ENCODE data around the gene WDR27.
A peak's percentile ranks its signal among the peaks of the same experiment; 100 is the strongest.
"Not testable (repeated sequence)": the region's sequence is repeated elsewhere in the genome, so short reads cannot be mapped to it uniquely, and the experiment has no call there.

Gene WDR27

GRCh38 chr6:169709293-169709692 is 7.5 kb upstream of the WDR27 start:
- ATAC-seq, result peak; percentile 17 to 41

- ATAC-seq, result no peak
Observed at GRCh38 chr6:169707772-169708171, 5.9 kb upstream of the WDR27 start.

- peak; percentile 2 to 3 for ATAC-seq
Observed at GRCh38 chr6:169702840-169703246, 1.0 kb upstream of the WDR27 start.

DNA sequence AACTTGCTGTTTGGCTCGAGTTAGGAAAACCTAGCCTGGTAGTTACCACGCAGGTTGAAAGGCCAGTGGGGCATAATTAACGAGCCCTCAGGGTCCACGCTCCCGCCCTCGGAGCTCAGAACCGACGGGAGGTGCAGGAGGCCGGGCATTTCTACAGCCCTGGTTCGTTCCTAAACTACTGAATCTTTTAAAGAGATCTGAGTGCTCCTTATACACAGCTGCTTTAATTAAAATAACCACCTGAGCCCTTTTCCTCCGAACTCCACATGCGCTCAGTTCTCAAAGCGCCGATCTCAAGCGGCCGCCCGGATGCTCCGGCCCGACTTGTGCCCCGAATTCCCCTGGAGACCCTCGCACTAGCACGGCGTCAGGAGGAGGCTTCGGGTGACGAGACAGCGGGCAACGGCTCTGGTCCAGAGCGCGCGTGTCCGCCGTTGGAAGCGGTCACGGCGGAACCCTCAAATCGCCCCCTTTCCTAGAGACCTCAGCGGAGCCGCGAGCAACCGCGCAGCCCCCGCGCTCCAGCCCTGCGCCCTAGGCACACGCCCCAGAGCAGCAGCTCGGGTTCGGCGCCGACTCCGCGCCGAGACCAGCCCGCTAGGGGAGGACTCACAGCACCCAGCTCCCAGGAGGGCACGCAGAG is 397 bp downstream of the WDR27 start:
- no peak for ATAC-seq

- no peak for ATAC-seq
Observed at GRCh38 chr6:169700296-169700695, 1.5 kb downstream of the WDR27 start.

DNA sequence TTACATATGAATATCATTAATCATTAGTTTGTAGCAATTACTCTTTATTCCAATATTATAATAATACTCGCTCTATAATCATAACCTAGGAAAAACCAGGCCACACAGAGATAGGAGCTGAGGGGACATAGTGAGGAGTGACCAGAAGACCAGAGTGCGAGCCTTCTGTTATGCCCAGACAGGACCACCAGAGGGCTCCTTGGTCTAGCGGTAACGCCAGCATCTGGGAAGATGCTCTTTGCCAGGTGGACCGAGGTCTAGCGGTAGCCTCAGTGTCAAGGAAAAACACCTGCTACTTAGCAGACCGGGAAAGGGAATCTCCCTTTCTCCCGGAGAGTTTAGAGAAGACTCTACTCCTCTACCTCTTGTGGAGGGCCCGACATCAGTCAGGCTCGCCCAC is 4.7 kb downstream of the WDR27 start:
- not testable (repeated sequence) for ATAC-seq

- no peak for ATAC-seq
Observed at GRCh38 chr6:169695131-169695530, 6.7 kb downstream of the WDR27 start.

- ATAC-seq, result no peak
Observed at GRCh38 chr6:169692516-169692915, 9.3 kb downstream of the WDR27 start.

DNA sequence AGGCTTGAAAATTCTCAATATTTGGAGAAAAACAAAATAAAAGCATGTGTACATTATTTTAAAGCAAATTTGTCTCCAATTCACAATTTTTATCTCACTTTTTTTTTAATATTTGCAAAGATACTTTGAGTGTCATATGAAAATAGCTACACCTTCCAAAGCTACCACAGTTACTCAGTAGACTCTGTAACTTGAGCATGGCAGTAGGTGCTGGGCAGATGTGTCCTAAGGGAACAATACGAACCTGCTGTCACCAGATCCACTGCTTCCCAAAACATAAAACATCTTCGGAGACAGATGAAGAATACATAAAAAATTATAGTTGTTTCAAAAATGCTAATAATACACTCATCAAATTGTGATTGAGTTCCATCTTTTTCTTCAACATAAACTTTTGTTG is 10.6 kb downstream of the WDR27 start:
- ATAC-seq, result no peak

GRCh38 chr6:169689287-169689686 is 12.5 kb downstream of the WDR27 start:
- ATAC-seq, result no peak

- no peak for ATAC-seq
Observed at GRCh38 chr6:169685860-169686259, 16.0 kb downstream of the WDR27 start.

- ATAC-seq, result no peak
Observed at GRCh38 chr6:169684056-169684455, 17.8 kb downstream of the WDR27 start.

DNA sequence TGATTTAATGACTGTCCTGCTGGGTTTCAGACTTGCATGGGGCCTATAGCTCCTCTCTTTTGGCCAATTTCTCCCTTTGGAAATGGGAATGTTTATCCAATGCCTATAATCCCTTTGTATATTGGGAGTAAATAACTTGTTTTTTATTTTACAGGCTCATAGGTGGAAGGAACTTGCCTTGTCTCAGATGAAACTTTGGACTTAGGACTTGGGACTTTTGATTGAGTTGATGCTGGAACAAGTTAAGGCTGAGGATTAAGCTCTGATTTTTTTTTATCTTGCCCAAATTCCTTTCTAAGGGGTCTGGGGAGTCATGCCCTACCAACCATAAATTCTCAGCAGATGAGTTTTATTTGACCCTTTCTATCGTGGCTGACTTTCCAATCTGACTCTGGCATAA is 23.5 kb downstream of the WDR27 start:
- ATAC-seq, result no peak

DNA sequence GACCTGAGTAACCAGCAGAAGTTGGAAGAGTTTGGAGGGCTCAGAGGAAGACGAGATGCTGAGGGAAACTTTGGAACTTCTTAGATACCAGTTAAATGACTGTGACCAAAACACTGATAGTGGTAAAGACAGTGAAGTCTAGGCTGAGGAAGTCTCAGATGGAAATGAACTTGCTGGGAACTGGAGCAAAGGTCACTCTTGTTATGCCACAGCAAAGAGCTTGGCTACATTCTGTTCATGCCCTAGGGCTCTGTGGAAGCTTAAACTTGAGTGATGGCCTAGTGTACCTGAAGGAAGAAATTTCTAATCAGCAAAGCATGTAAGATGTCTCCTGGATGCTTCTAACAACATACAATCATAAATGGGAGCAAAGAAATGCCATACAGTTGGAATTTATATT is 24.7 kb downstream of the WDR27 start:
- no peak for ATAC-seq

DNA sequence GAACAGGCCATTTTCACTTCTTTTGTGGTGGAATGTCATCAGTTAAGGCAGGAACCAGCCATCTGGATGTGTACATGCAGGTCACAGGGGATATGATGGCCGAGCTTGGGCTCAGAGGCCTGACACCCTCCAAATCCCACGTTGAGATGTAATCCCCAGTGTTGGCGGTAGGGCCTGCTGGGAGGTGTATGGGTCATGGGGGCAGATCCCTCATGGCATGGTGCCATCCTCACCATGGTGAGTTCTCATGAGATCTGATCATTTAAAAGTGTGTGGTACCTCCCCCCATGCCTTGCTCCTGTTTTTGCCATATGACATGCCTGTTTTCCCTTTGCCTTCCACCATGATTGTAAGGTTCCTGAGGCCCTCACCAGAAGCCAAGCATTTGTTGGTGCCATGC is 26.8 kb downstream of the WDR27 start:
- ATAC-seq, result no peak

DNA sequence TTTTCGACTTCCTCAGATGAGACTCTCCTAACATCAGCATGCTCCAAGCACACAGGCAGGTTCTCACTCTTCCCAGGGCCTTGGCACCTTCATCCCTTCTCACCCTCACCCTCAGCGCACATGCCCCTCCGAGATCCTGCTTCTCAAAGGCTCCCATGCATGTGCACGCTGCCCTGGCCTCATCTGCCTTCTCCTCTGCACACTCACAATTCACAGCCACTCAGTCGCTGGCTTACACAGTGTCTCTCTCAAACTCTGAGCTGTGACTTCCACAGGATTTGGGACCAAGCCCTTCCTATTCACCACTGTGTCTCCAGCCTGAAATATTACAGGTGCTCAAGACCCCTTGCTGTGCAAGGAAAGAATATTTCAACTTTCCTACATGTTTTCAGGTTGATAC is 30.3 kb downstream of the WDR27 start:
- no peak for ATAC-seq

- ATAC-seq, result no peak
Observed at GRCh38 chr6:169669889-169670288, 31.9 kb downstream of the WDR27 start.

DNA sequence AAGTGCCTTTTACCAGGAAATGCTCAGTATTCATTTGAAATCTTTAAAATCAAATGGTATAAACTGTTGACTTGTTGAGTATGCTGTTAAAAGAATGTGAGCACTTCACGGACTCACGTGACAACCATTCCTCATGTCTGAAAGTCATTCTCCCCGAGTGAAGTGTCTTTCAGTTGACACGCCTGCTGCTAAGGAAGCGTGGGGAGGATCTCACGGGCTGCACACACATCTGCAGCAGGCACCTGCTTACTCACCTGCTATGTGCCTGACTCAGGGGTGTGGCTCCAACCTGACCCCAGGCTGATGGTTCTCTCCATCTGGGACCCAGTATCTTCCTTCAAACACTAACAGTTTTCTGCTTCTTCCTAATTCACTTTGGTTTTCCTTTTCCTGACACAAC is 32.7 kb downstream of the WDR27 start:
- no peak for ATAC-seq

GRCh38 chr6:169668203-169668847 is 33.5 kb downstream of the WDR27 start:
- no peak for ATAC-seq

DNA sequence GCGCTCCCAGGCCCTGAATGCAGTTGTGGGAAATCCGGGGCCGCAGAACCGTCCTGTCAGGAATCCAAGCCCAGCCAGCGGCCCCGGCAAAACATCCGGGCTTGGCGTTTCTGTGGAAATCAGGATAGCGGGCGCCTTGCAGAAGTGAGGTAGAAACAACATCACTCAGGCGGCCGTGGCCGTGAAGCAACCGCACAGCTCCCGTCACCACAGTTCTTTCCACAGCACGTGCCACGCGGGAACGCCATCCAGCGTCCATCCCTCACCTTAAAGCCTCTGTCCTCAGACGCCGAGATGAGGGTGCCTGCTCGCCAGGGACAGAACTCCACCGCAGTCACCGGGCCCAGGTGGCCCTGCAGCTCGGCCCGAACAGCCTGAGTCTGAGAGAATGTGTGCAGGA is 34.1 kb downstream of the WDR27 start:
- no peak for ATAC-seq

DNA sequence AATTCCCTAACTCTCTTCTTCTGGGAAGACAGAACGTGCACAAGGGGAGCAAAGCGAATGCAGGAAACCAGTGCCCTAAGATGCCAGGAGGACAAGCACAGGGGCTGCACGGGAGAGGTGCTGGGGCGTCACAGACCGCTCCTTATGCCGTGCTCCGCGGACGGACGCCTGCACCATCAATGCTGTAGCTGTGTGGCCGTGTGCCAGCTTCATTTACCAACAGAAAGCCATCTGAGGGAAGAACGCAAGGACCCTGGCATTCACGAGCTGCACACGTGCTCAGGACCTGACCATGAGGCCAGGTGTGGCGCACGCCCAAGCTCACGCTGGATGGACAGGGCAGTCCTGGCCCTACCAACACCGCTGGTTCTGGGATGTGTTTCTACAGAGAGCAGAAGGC is 35.4 kb downstream of the WDR27 start:
- no peak for ATAC-seq

- no peak for ATAC-seq
Observed at GRCh38 chr6:169665289-169665688, 36.5 kb downstream of the WDR27 start.

DNA sequence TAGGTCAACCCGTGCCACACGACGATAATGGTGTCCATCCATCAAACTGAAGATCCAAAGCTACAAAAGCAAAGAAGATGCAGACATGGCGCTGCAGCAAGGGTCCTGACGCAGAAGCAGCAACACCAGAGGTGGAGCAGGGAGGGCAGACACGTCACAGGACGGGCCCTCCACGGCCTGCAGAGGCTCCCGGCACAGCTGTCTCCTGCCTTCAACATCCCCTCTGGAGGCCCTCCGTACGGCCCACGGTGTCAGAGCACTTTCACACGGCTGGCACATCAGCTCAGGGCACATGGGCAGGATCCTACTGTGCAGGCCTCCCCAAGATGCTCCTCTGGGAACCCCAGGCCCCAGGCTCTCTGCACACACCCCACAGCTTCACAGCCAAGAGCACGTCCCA is 37.6 kb downstream of the WDR27 start:
- no peak for ATAC-seq

GRCh38 chr6:169663468-169663867 is 38.4 kb downstream of the WDR27 start:
- no peak for ATAC-seq

GRCh38 chr6:169661391-169661756 is 40.5 kb downstream of the WDR27 start:
- no peak for ATAC-seq

Data from activated CD4-positive, CD25-positive, alpha-beta regulatory T cell treated with anti-CD3 and anti-CD28 coated beads, Interleukin-2, amount 50 U/mL, for 24 hours (primary cell).